Measurements from ENCODE around the gene ADIRF.

DNA sequence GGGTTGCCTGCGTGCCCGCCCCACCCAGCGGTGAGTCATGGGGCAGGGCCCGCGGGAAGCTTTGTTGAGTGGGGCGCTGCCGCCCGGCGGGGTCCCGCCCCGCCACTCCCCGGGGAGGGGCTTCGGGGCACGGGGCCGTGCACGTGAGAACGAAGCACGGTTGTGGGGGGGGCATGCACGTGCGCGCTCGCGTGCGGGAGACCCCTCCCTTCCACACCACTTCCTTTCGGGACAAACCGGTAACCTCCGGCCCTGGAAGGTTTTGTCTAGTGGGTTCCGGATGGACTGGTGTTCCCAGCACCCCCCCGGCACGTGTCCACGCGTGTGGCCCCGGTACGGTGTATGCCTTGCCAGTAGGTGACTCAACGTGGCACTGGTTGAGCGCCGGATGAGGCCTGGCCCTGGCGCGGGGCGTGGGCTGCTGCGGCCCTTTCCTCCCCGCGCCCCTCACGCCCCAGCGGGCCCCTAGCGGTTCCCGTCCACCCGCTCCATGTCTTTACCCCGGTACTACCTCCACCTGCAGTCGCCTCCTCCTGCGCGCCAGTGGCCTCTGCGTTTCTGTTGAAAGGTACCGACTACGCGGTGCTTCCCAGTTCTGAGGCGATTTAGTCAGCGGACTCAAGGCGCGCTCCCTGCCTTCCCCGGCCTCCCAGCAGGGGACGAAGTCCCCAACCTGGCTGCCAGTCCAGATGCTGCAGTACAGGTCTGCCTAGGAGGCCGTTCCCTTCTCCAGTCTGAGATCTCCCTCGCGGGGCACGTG is 3.1 kb downstream of the ADIRF start:
- TF ChIP-seq, protein P1, sequence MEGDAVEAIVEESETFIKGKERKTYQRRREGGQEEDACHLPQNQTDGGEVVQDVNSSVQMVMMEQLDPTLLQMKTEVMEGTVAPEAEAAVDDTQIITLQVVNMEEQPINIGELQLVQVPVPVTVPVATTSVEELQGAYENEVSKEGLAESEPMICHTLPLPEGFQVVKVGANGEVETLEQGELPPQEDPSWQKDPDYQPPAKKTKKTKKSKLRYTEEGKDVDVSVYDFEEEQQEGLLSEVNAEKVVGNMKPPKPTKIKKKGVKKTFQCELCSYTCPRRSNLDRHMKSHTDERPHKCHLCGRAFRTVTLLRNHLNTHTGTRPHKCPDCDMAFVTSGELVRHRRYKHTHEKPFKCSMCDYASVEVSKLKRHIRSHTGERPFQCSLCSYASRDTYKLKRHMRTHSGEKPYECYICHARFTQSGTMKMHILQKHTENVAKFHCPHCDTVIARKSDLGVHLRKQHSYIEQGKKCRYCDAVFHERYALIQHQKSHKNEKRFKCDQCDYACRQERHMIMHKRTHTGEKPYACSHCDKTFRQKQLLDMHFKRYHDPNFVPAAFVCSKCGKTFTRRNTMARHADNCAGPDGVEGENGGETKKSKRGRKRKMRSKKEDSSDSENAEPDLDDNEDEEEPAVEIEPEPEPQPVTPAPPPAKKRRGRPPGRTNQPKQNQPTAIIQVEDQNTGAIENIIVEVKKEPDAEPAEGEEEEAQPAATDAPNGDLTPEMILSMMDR (IDR thresholded peaks at IDR 0.05) = peak; percentile 13
- TF ChIP-seq EZH2phosphoT487 (IDR thresholded peaks at IDR 0.05) (peak; percentile 27), EZH2 (IDR thresholded peaks at IDR 0.05) (no peak)
